Neural cell (in vitro differentiated cells): Measurements from ENCODE around the gene GUCA2A. TPM values are rescaled to one million over a fixed set of nuclear protein-coding genes. Genes with fewer than 3 reads are reported as not detected.

Experiments used
- H2AFZ ChIP-seq: fragments of 200-600, 300-800 bp; sonication (generic), shearing (Covaris generic); 2 replicates; pipeline ENCODE4 v1.6.0; 2014; ENCODE audit warnings: low read depth, mild to moderate bottlenecking, antibody characterized with exemption, low read length, moderate library complexity
- H3F3A ChIP-seq: fragments of 200-600 bp; shearing (Covaris generic); 2 replicates; pipeline ENCODE4 v1.6.1; 2016; ENCODE audit warnings: mild to moderate bottlenecking, moderate library complexity, mixed read lengths, antibody characterized with exemption, low read length; ENCODE audit not compliant: insufficient read depth, poor library complexity, severe bottlenecking
- H3K27ac ChIP-seq: fragments of 200-600, 300-800 bp; sonication (generic), shearing (Covaris generic); 2 replicates; pipeline ENCODE4 v1.5.1; 2014; ENCODE audit warnings: mild to moderate bottlenecking, low read length, moderate library complexity
- H3K27me3 ChIP-seq: fragments of 300-800, 200-600 bp; sonication (generic), shearing (Covaris generic); 2 replicates; pipeline ENCODE4 v1.6.0; 2014; ENCODE audit warnings: mild to moderate bottlenecking, low read depth, low read length, moderate library complexity; ENCODE audit not compliant: insufficient read depth
- H3K36me3 ChIP-seq: fragments of 300-800, 200-600 bp; sonication (generic), shearing (Covaris generic); 2 replicates; pipeline ENCODE4 v1.5.1; 2014; ENCODE audit warnings: mild to moderate bottlenecking, antibody characterized with exemption, low read length, moderate library complexity; ENCODE audit not compliant: insufficient read depth
- H3K4me2 ChIP-seq: fragments of 300-800, 200-600 bp; sonication (generic), shearing (Covaris generic); 2 replicates; pipeline ENCODE4 v1.6.0; 2014; ENCODE audit warnings: mild to moderate bottlenecking, low read length
- H3K4me3 ChIP-seq: fragments of 300-800, 200-600 bp; sonication (generic), shearing (Covaris generic); 2 replicates; pipeline ENCODE4 v1.5.1; 2014; ENCODE audit warnings: mild to moderate bottlenecking, low read length, moderate library complexity
- H3K79me2 ChIP-seq: fragments of 200-600 bp; shearing (Covaris generic); replicated peaks from 2 replicates; pipeline ENCODE4 v1.6.0; 2014; ENCODE audit warnings: mild to moderate bottlenecking, low read length, moderate library complexity; ENCODE audit not compliant: insufficient read depth
- H3K9ac ChIP-seq: fragments of 300-800, 200-600 bp; sonication (generic), shearing (Covaris generic); 2 replicates; pipeline ENCODE4 v1.6.1; 2016; ENCODE audit warnings: mild to moderate bottlenecking, low read length, mixed read lengths
- H3K9me2 ChIP-seq: fragments of 200-600 bp; shearing (Covaris generic); 2 replicates; pipeline ENCODE4 v1.6.1; 2016; ENCODE audit warnings: mild to moderate bottlenecking, low read length, mixed read lengths; ENCODE audit not compliant: insufficient read depth
- H3K9me3 ChIP-seq: fragments of 200-600, 300-800 bp; sonication (generic), shearing (Covaris generic); 2 replicates; pipeline ENCODE4 v1.6.1; 2016; ENCODE audit warnings: mild to moderate bottlenecking, mixed run types, low read length, moderate library complexity, mixed read lengths
- H4K20me1 ChIP-seq: fragments of 200-600 bp; shearing (Covaris generic); 2 replicates; pipeline ENCODE4 v1.6.1; 2016; ENCODE audit warnings: mild to moderate bottlenecking, mixed run types; ENCODE audit not compliant: insufficient read depth
- CTCF ChIP-seq: fragments of 450-650 bp; IDR thresholded peaks from 2 replicates; pipeline ENCODE4 v1.5.1; 2014; ENCODE audit warnings: antibody characterized with exemption, mild to moderate bottlenecking, moderate library complexity; ENCODE audit not compliant: poor library complexity, severe bottlenecking
- EP300 ChIP-seq: fragments of 450-650 bp; conservative IDR thresholded peaks from 2 replicates; pipeline ENCODE4 v1.6.1; 2014; ENCODE audit warnings: antibody characterized with exemption, mild to moderate bottlenecking, moderate library complexity; ENCODE audit not compliant: poor library complexity, severe bottlenecking
- EZH2 ChIP-seq: fragments of 200-600, 300-800 bp; shearing (Covaris generic), sonication (generic); IDR thresholded peaks from 2 replicates; pipeline ENCODE4 v1.6.1; 2014; ENCODE audit warnings: antibody characterized with exemption, low read length, borderline replicate concordance, mild to moderate bottlenecking; ENCODE audit not compliant: insufficient read depth, poor library complexity, severe bottlenecking
- MXI1 ChIP-seq: fragments of 450-650 bp; conservative IDR thresholded peaks from 2 replicates; pipeline ENCODE4 v1.6.1; 2014; ENCODE audit warnings: antibody characterized with exemption, mild to moderate bottlenecking; ENCODE audit not compliant: poor library complexity, severe bottlenecking
- POLR2AphosphoS5 ChIP-seq: IDR thresholded peaks from 2 replicates; pipeline ENCODE4 v1.6.1; 2012
- RAD21 ChIP-seq: fragments of 450-650 bp; conservative IDR thresholded peaks from 2 replicates; pipeline ENCODE4 v1.6.1; 2014; ENCODE audit warnings: antibody characterized with exemption, mild to moderate bottlenecking, moderate library complexity
- REST ChIP-seq: IDR thresholded peaks from 2 replicates; pipeline ENCODE4 v1.6.1; 2012; ENCODE audit warnings: borderline replicate concordance
- SMC3 ChIP-seq: fragments of 450-650 bp; conservative IDR thresholded peaks from 2 replicates; pipeline ENCODE4 v1.6.1; 2014; ENCODE audit warnings: antibody characterized with exemption, mild to moderate bottlenecking, moderate library complexity; ENCODE audit not compliant: poor library complexity
- TAF1 ChIP-seq: IDR thresholded peaks from 2 replicates; pipeline ENCODE4 v1.6.1; 2012; ENCODE audit warnings: low read depth
- polyA plus RNA-seq: library from polyadenylated mRNA; depleted of rRNA; stranded (reverse); fragments of >200 nt; gene quantifications from 2 replicates; pipeline ENCODE4 v1.2.3, GENCODE V29; 2014

Gene GUCA2A
- polyA plus RNA-seq, 1 donor from 2014 or later: not detected

GRCh38 chr1:42184616-42185015, 20.1 kb upstream of the GUCA2A start:
- Histone ChIP-seq H3K9me2 (no peaks in the 10 kb centered on the region), H4K20me1 (no peaks in the 10 kb centered on the region), H2AFZ (no peak overlapping the region), H3K27ac (no peak overlapping the region), H3K36me3 (no peaks in the 10 kb centered on the region), H3K4me3 (no peak overlapping the region), H3K9me3 (no peaks in the 10 kb centered on the region), H3K27me3 (no peaks in the 10 kb centered on the region), H3K9ac (no peak overlapping the region), H3K79me2 (no peaks in the 10 kb centered on the region), H3K4me2 (no peak overlapping the region), H3F3A (no peaks in the 10 kb centered on the region)
- no peak for TF ChIP-seq TAF1
- no peak for TF ChIP-seq POLR2AphosphoS5
- TF ChIP-seq SMC3: no peak

GRCh38 chr1:42183957-42184268, 19.4 kb upstream of the GUCA2A start:
- Histone ChIP-seq H3F3A (no peaks in the 10 kb centered on the region), H3K27ac (no peak overlapping the region), H4K20me1 (no peaks in the 10 kb centered on the region), H3K9me2 (no peaks in the 10 kb centered on the region), H3K4me3 (no peak overlapping the region), H3K27me3 (no peaks in the 10 kb centered on the region), H3K79me2 (no peaks in the 10 kb centered on the region), H3K4me2 (no peak overlapping the region), H3K36me3 (no peaks in the 10 kb centered on the region), H3K9me3 (no peaks in the 10 kb centered on the region), H3K9ac (no peak overlapping the region), H2AFZ (no peak overlapping the region)
- no peak for TF ChIP-seq EP300
- no peak for TF ChIP-seq EZH2
- TF ChIP-seq SMC3: no peak
- TF ChIP-seq REST: no peak
- TF ChIP-seq POLR2AphosphoS5: no peak
- TF ChIP-seq MXI1: no peak
- TF ChIP-seq TAF1: no peak
- TF ChIP-seq RAD21: no peak
- TF ChIP-seq CTCF: no peak
